GM12878 (cell line): ENCODE data around the gene ATP2A3. TPM values are rescaled to one million over a fixed set of nuclear protein-coding genes. Genes with fewer than 3 reads are reported as not detected.

Source experiments
- ATAC-seq: fragments of 200-7000 bp; cut with Tn5 transposase; 3 replicates; pipeline ENCODE4 v1.9.1; 2020; ENCODE audit warnings: mild to moderate bottlenecking, moderate library complexity
- BruUV-seq: library from RNA; stranded (reverse); fragments of 400-500 nt; replicated peaks from 2 replicates; lab custom pipeline; 2021; lab: Mats Ljungman, UMichigan
- CTCF ChIA-PET: fragments of 300-600 bp; sonication (Branson Sonifier 250); formaldehyde crosslinking; extraction: SDS; loops from one replicate; lab custom pipeline; 2021; ENCODE audit warnings: inconsistent platforms; lab: Yijun Ruan, JAX
- POLR2A ChIA-PET: fragments of 350-600 bp; formaldehyde crosslinking; extraction: SDS; loops from one replicate; lab custom pipeline; 2021; ENCODE audit warnings: inconsistent platforms; lab: Charles Lee
- RAD21 ChIA-PET: fragments of 300-600 bp; sonication (Branson Sonifier 250); formaldehyde crosslinking; loops from one replicate; lab custom pipeline; 2023; ENCODE audit warnings: antibody characterized with exemption; ENCODE audit not compliant: unreplicated experiment; lab: Charles Lee
- SMC1A ChIA-PET: fragments of 300-600 bp; sonication (Branson Sonifier 250); formaldehyde crosslinking; loops from one replicate; lab custom pipeline; 2023; ENCODE audit not compliant: unreplicated experiment, uncharacterized antibody; lab: Charles Lee
- DNase-seq: peaks from one replicate; pipeline ENCODE4 v3.0.0-alpha.2; 2011; ENCODE audit warnings: low read depth, low spot score
- FAIRE-seq: peaks from 3 replicates; lab custom pipeline; 2011; peaks lifted over from hg19 to GRCh38; lab: Jason Lieb, UNC
- H2AFZ ChIP-seq: 2 replicates; pipeline ENCODE4 v1.6.0; 2011; ENCODE audit warnings: low read depth, low read length, control low read depth; ENCODE audit not compliant: control insufficient read depth
- H3K27ac ChIP-seq: 2 replicates; pipeline ENCODE4 v1.5.1; 2011; ENCODE audit warnings: control low read depth; ENCODE audit not compliant: control insufficient read depth, insufficient read depth
- H3K27me3 ChIP-seq, 2 experiments: replicated peaks in 1 of 2; 2 replicates each; pipeline versions ENCODE4 v1.6.0 to v1.6.1; 2011; ENCODE audit warnings: low read length in 1 of 2; ENCODE audit not compliant: control insufficient read depth in 2 of 2, insufficient read depth in 2 of 2
- H3K36me3 ChIP-seq, 2 experiments: 2 replicates each; pipeline ENCODE4 v1.5.1; 2011; ENCODE audit warnings: low read length in 1 of 2; ENCODE audit not compliant: control insufficient read depth in 2 of 2, insufficient read depth in 2 of 2
- H3K4me1 ChIP-seq: 2 replicates; pipeline ENCODE4 v1.6.1; 2011; ENCODE audit warnings: mild to moderate bottlenecking, low read length, moderate library complexity, mixed read lengths; ENCODE audit not compliant: control insufficient read depth, insufficient read depth
- H3K4me2 ChIP-seq: 2 replicates; pipeline ENCODE4 v1.6.0; 2011; ENCODE audit warnings: control low read depth; ENCODE audit not compliant: control insufficient read depth, insufficient read depth
- H3K4me3 ChIP-seq: fragments of 200-600 bp; sonication (generic); 2 replicates; pipeline ENCODE4 v1.5.1; 2016
- H3K79me2 ChIP-seq: 2 replicates; pipeline ENCODE4 v1.6.0; 2011; ENCODE audit warnings: low read length; ENCODE audit not compliant: control insufficient read depth, insufficient read depth
- H3K9ac ChIP-seq: 2 replicates; pipeline ENCODE4 v1.8.0; 2011; ENCODE audit warnings: low read length, control low read depth, mixed read lengths; ENCODE audit not compliant: control insufficient read depth, insufficient read depth
- H3K9me3 ChIP-seq: replicated peaks from 3 replicates; pipeline ENCODE4 v1.5.1; 2011; ENCODE audit warnings: mild to moderate bottlenecking, low read length; ENCODE audit not compliant: control insufficient read depth, insufficient read depth
- H4K20me1 ChIP-seq: 2 replicates; pipeline ENCODE4 v1.6.0; 2011; ENCODE audit not compliant: control insufficient read depth, insufficient read depth
- CHD4 ChIP-seq: fragments of 200-600 bp; sonication (generic); IDR thresholded peaks from 2 replicates; pipeline ENCODE4 v1.6.1; 2016; ENCODE audit warnings: mild to moderate bottlenecking
- CREM ChIP-seq: IDR thresholded peaks from 2 replicates; pipeline ENCODE4 v1.6.1; 2014; ENCODE audit warnings: antibody characterized with exemption, low read depth
- ESRRA ChIP-seq: IDR thresholded peaks from 2 replicates; pipeline ENCODE4 v1.6.1; 2012; ENCODE audit warnings: mild to moderate bottlenecking, low read length, improper control_type of control experiment
- IKZF1 ChIP-seq: fragments of 450-650 bp; conservative IDR thresholded peaks from 2 replicates; pipeline ENCODE4 v1.6.1; 2017; ENCODE audit warnings: antibody characterized with exemption, mild to moderate bottlenecking
- MEF2B ChIP-seq: fragments of 450-650 bp; IDR thresholded peaks from 2 replicates; pipeline ENCODE4 v1.6.1; 2018; ENCODE audit warnings: mild to moderate bottlenecking, moderate library complexity; ENCODE audit not compliant: partially characterized antibody, poor library complexity, severe bottlenecking
- POLR2AphosphoS5 ChIP-seq: IDR thresholded peaks from 2 replicates; pipeline ENCODE4 v1.6.1; 2011; ENCODE audit warnings: mild to moderate bottlenecking, low read length, inconsistent platforms
- RCOR1 ChIP-seq: conservative IDR thresholded peaks from 2 replicates; pipeline ENCODE4 v1.6.1; 2012; ENCODE audit warnings: low read depth, low read length, improper control_type of control experiment
- TCF3 ChIP-seq: IDR thresholded peaks from 2 replicates; pipeline ENCODE4 v1.6.1; 2012; ENCODE audit warnings: low read depth, mild to moderate bottlenecking, low read length, borderline replicate concordance; ENCODE audit not compliant: insufficient read depth
- ZBED1 ChIP-seq: IDR thresholded peaks from 2 replicates; pipeline ENCODE4 v1.6.1; 2016; ENCODE audit warnings: borderline replicate concordance
- WGBS: methylation state at CpG from one replicate; pipeline ENCODE4 v1.1.6; 2016; ENCODE audit warnings: low lambda C conversion rate; ENCODE audit not compliant: insufficient replicate concordance, insufficient coverage; ENCODE audit errors: missing lambda C conversion rate; 5-methylcytosine and 5-hydroxymethylcytosine counted together
- in situ Hi-C: fragments of 300-500 bp; cut with MboI; formaldehyde crosslinking; loops from 9 replicates; pipeline ENCODE4 v1.14.3; 2018; ENCODE audit warnings: mixed read lengths
- intact Hi-C: fragments of 100-400 bp; cut with micrococcal nuclease; formaldehyde crosslinking; loops from one replicate; pipeline ENCODE4 v1.14.2; 2022; ENCODE audit not compliant: unreplicated experiment
- polyA plus RNA-seq, 11 experiments: library from polyadenylated mRNA; depleted of rRNA in 4 of 11; unstranded in 6 of 11; stranded (reverse) in 5 of 11; fragments of >200 nt; fragmentation: Nextera tagmentation in 4 of 11; fragmentation: Illumina TruSeq in 1 of 11; extraction: Ambion mirVana in 4 of 11; extraction: Trizol in 1 of 11; gene quantifications; 1 replicate in 1 of 11; 2 replicates in 10 of 11; pipeline versions ENCODE4 v1.2.1 to v1.2.3, GENCODE V29; 2011 to 2016; ENCODE audit warnings: inconsistent platforms in 2 of 11, missing spikeins in 2 of 11, low read depth in 1 of 11
- total RNA-seq, 4 experiments: library from RNA; depleted of rRNA in 3 of 4; stranded (reverse); fragments of >200 nt in 3 of 4; fragmentation: Illumina TruSeq in 1 of 4; extraction: Trizol in 1 of 4; gene quantifications; 2 replicates each; pipeline versions ENCODE4 v1.2.1 to v1.2.3, GENCODE V29; 2013 to 2021
- TF ChIP-seq, protein P1 (sequence below): IDR thresholded peaks from 2 replicates; pipeline ENCODE4 v1.6.1; 2011; ENCODE audit warnings: low read depth, mild to moderate bottlenecking, low read length, moderate library complexity, borderline replicate concordance; ENCODE audit errors: extremely low read depth
- TF ChIP-seq, protein P2 (sequence below): fragments of 450-650 bp; IDR thresholded peaks from 2 replicates; pipeline ENCODE4 v1.6.1; 2016; ENCODE audit warnings: mild to moderate bottlenecking
- TF ChIP-seq, protein P3 (sequence below): fragments of 450-650 bp; IDR thresholded peaks from 2 replicates; pipeline ENCODE4 v1.6.1; 2017; ENCODE audit warnings: mild to moderate bottlenecking, moderate library complexity
- TF ChIP-seq, protein P4 (sequence below): fragments of 450-650 bp; IDR thresholded peaks from 2 replicates; pipeline ENCODE4 v1.6.1; 2017; ENCODE audit warnings: mild to moderate bottlenecking, low read depth, inconsistent platforms; ENCODE audit not compliant: poor library complexity, severe bottlenecking

ATP2A3 gene
- total and polyA plus RNA-seq, 10 of the 15 experiments (the other 5 are each of a cell fraction or from before 2014, with no cell fraction given), result 1.0 to 99.2 (median 37.9) TPM

DNA sequence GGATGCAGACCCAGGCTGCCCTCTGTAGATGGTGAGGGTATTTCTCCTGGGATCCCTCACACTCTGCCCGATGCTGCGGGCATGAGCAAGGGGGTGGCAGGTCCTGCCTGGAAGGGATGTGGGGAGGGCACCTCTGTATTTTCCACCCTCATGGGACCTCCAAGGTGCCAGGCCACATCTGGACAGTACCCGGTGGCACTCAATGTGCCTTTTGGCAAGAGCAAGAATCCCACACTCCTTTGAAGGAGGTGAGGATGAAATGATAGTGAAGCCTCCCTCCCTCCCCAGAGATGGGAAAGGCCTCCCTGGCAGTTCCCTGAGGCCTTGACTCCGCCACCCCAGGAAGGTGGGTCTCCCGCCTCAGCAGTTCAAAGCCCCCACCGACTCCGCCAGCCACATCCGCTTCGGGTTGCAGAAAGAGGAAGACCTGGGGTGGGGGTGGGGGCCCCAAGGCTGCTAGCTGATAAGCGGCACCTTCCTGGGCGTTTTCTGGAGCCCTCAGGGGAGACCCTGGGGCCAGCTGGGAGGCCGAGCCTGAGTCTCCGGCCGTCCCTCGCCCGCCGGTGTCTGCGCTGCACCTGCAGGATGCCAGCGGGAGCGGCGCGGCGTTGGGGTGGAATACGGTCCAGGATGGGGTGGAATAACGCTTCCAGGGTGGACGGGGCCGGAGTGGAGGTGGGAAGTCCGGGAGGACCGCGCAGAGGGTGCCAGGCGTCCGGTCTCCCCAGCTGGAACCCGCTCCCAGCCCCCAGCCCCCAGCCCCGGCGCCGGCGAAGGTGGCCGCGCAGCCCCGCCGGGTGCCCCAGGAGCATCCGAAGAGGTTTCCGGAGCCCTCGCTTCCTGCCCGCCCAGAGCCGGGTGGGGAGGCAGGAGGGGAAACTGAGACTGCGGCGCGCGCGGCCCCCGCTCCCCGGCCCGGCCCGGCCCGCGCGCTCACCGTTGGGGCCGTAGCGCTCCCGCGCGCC lies 718 bp downstream of the ATP2A3 start:
- no TSS peak for BruUV-seq
- no peak for DNase-seq
- RAD21 ChIA-PET, result interaction anchor here (0.9 to 4.3 kb wide), 5 partner anchors 47 to 123 kb away, joined by 3 to 26 read pairs (median 4); partner anchors contain the start of gene P2RX1
- peak; percentile 47 for ATAC-seq
- intact Hi-C loops (loop anchor here (2.0 to 5.0 kb wide), 3 partner anchors 39 to 111 kb away; no protein-coding TSS in a partner anchor), in situ Hi-C loops (no loop called here)
- Histone ChIP-seq H3K4me2 (peak overlapping the region; percentile 97), H4K20me1 (no peaks in the 10 kb centered on the region; the same call in 1 of the 2 replicates), H3K27ac (peak overlapping the region; percentile 67), H3K9ac (peak overlapping the region; percentile 74), H3K4me1 (peaks cover 48% of the 10 kb centered on the region), H3K9me3 (no peaks in the 10 kb centered on the region), H2AFZ (peak overlapping the region; percentile 45), H3K27me3 (no peaks in the 10 kb centered on the region), H3K36me3 (peaks cover 1 to 4% of the 10 kb centered on the region in 2 experiments; a peak in 2 of 4 replicates), H3K4me3 (peak overlapping the region; percentile 90), H3K79me2 (peaks cover 44% of the 10 kb centered on the region)
- peak; percentile 35 for FAIRE-seq
- CTCF ChIA-PET, result interaction anchor here (1.1 to 3.6 kb wide), 5 partner anchors 33 to 226 kb away, joined by 3 to 39 read pairs (median 3); partner anchors contain the start of gene P2RX1
- POLR2A ChIA-PET, result interaction anchor here (1.1 to 2.3 kb wide), 5 partner anchors 25 to 52 kb away, joined by 3 to 8 read pairs (median 4); partner anchors contain the start of gene P2RX1
- SMC1A ChIA-PET, result interaction anchor here (0.7 to 3.3 kb wide), 3 partner anchors 16 to 50 kb away, joined by 3 to 20 read pairs (median 5); partner anchors contain the start of gene P2RX1
- WGBS, result under 1% methylated on average over 38 of the region's 64 CpGs
- TF ChIP-seq ESRRA (no peak), CHD4 (no peak), IKZF1 (no peak), POLR2AphosphoS5 (peak; percentile 41; the same call in 1 of the 2 replicates), RCOR1 (no peak), MEF2B (peak; percentile 36), TCF3 (no peak), CREM (no peak), ZBED1 (no peak)
- TF ChIP-seq, protein P1, sequence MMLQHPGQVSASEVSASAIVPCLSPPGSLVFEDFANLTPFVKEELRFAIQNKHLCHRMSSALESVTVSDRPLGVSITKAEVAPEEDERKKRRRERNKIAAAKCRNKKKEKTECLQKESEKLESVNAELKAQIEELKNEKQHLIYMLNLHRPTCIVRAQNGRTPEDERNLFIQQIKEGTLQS, result no peak
- TF ChIP-seq, protein P2, sequence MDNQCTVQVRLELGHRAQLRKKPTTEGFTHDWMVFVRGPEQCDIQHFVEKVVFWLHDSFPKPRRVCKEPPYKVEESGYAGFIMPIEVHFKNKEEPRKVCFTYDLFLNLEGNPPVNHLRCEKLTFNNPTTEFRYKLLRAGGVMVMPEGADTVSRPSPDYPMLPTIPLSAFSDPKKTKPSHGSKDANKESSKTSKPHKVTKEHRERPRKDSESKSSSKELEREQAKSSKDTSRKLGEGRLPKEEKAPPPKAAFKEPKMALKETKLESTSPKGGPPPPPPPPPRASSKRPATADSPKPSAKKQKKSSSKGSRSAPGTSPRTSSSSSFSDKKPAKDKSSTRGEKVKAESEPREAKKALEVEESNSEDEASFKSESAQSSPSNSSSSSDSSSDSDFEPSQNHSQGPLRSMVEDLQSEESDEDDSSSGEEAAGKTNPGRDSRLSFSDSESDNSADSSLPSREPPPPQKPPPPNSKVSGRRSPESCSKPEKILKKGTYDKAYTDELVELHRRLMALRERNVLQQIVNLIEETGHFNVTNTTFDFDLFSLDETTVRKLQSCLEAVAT, result no peak; the same call in 1 of the 2 replicates
- TF ChIP-seq, protein P3, sequence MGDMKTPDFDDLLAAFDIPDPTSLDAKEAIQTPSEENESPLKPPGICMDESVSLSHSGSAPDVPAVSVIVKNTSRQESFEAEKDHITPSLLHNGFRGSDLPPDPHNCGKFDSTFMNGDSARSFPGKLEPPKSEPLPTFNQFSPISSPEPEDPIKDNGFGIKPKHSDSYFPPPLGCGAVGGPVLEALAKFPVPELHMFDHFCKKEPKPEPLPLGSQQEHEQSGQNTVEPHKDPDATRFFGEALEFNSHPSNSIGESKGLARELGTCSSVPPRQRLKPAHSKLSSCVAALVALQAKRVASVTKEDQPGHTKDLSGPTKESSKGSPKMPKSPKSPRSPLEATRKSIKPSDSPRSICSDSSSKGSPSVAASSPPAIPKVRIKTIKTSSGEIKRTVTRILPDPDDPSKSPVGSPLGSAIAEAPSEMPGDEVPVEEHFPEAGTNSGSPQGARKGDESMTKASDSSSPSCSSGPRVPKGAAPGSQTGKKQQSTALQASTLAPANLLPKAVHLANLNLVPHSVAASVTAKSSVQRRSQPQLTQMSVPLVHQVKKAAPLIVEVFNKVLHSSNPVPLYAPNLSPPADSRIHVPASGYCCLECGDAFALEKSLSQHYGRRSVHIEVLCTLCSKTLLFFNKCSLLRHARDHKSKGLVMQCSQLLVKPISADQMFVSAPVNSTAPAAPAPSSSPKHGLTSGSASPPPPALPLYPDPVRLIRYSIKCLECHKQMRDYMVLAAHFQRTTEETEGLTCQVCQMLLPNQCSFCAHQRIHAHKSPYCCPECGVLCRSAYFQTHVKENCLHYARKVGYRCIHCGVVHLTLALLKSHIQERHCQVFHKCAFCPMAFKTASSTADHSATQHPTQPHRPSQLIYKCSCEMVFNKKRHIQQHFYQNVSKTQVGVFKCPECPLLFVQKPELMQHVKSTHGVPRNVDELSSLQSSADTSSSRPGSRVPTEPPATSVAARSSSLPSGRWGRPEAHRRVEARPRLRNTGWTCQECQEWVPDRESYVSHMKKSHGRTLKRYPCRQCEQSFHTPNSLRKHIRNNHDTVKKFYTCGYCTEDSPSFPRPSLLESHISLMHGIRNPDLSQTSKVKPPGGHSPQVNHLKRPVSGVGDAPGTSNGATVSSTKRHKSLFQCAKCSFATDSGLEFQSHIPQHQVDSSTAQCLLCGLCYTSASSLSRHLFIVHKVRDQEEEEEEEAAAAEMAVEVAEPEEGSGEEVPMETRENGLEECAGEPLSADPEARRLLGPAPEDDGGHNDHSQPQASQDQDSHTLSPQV, result no peak
- TF ChIP-seq, protein P4, sequence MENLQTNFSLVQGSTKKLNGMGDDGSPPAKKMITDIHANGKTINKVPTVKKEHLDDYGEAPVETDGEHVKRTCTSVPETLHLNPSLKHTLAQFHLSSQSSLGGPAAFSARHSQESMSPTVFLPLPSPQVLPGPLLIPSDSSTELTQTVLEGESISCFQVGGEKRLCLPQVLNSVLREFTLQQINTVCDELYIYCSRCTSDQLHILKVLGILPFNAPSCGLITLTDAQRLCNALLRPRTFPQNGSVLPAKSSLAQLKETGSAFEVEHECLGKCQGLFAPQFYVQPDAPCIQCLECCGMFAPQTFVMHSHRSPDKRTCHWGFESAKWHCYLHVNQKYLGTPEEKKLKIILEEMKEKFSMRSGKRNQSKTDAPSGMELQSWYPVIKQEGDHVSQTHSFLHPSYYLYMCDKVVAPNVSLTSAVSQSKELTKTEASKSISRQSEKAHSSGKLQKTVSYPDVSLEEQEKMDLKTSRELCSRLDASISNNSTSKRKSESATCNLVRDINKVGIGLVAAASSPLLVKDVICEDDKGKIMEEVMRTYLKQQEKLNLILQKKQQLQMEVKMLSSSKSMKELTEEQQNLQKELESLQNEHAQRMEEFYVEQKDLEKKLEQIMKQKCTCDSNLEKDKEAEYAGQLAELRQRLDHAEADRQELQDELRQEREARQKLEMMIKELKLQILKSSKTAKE, result no peak
